NCI-H1436 (cell line): Measurements from ENCODE around the gene FLNC.

Experiments used
- DNase-seq: peaks from one replicate; lab custom pipeline; 2025; lab: John Stamatoyannopoulos, UW

The FLNC gene

GRCh38 chr7:128831178-128831993, 1.2 kb downstream of the FLNC start:
- no peak for DNase-seq

GRCh38 chr7:128831994-128832879, 2.0 kb downstream of the FLNC start:
- no peak for DNase-seq

GRCh38 chr7:128832880-128833147, 2.6 kb downstream of the FLNC start:
- no peak for DNase-seq

- no peak for DNase-seq
Measured at GRCh38 chr7:128833148-128833945, 3.1 kb downstream of the FLNC start.

DNA sequence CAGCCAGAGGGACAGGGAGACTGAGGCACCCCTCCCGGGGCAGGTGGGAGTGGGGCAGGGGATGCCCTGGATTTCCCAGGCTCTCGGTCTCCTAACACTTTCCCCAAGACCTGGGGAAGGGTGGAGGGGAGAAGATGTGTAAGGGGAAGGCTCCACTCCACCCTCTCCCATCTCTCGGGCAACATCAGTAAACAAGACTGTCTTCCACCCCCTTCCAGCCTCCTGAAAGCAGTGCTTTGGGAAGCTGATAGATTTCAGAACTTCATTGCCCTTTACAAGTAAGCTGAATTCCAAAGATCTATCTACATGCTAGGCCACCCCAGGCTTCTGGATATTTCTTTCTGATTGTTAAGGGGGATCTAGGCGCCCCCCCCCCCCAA, 3.7 kb downstream of the FLNC start:
- no peak for DNase-seq

DNA sequence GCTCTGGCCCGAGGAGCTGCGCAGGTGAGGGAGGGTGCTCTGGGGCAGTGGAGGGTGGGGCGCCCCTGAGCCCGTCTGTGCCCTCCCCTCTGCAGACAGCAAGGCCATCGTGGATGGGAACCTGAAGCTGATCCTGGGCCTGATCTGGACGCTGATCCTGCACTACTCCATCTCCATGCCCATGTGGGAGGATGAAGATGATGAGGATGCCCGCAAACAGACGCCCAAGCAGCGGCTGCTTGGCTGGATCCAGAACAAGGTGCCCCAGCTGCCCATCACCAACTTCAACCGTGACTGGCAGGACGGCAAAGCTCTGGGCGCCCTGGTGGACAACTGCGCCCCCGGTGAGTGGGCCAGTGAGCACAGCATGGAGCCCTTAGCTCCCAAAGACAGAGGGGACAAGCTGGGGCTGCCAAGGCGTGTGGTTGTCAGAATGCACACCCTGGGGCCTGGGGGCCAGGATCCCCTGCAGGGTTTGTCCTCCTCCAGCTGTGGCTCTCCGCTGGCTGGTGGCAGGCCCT, 5.1 kb downstream of the FLNC start:
- no peak for DNase-seq

GRCh38 chr7:128835790-128836641, 5.8 kb downstream of the FLNC start:
- DNase-seq = no peak

GRCh38 chr7:128836729-128837348, 6.6 kb downstream of the FLNC start:
- no peak for DNase-seq

DNA sequence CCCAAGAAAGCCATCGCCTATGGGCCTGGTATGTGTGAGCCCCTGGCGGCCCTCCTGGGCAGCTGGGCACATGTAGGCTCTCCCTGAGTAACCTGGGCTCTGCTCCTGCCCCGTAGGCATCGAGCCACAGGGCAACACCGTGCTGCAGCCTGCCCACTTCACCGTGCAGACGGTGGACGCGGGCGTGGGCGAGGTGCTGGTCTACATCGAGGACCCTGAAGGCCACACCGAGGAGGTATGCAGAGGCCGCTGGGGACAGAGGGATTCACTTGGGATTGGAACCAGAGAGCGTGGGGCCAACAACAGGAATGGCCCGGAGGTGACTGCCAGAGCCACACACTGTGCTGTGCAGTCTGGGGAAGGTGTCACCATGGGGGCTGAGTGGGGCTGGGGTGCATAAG, 7.3 kb downstream of the FLNC start:
- DNase-seq = no peak

DNA sequence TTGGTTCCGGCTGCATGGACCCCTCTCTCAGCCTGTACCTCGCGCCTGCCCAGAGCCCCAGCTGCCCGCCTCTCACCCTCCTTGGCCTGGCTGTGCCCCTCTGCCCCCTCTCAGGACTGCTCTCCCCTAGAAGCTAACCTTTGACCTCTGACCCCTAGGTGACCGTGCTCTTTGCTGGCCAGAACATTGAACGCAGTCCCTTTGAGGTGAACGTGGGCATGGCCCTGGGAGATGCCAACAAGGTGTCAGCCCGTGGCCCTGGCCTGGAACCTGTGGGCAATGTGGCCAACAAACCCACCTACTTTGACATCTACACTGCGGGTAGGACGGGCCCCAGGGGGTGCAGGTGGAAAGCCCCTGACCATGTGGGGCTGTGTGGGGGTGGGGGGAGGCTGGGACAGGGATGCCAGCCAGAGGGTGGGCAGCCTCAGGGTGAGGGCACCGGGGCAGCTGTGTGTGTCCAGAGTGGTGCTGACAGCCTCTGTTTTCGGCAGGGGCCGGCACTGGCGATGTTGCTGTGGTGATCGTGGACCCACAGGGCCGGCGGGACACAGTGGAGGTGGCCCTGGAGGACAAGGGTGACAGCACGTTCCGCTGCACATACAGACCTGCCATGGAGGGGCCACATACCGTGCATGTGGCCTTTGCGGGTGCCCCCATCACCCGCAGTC, 8.0 kb downstream of the FLNC start:
- DNase-seq = no peak

DNA sequence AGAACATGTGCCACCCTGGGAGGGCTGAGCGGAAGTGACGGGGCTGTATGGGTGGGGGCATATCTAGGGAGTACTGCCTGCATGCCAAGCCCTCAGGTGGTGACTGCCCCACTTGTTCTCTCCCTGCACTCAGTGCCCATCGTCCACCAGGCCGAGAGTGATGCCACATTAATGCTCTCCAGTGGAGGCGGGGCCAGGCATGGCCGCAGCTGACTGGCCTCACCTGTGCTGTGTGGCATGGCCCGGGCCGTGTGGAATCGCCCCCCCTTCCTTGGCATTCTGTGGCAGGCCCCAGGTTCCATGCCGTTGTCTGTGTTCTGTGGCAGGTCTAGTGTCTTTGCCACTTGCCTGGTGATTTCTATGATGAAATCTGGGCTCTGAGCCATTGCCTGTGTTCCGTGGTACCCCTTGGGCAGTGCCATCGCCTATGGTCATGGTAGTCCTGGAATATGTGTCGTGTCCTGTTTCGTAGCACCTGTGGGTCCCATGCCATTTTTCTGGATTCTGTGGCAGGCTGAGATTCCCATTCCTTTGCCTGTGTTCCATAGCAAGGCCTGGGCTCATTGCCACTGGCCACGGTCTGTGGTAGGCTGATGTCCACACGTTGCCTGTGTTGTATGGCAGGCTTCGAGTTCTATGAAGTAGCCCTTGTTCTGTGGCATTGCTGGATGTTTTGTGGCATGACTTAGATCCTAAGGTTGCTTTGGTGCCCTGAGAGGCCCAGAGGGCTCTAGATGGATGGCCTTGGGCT, 8.9 kb downstream of the FLNC start:
- no peak for DNase-seq

GRCh38 chr7:128839751-128840177, 9.6 kb downstream of the FLNC start:
- no peak for DNase-seq

- DNase-seq = no peak
Measured at GRCh38 chr7:128840326-128841170, 10.3 kb downstream of the FLNC start.

DNA sequence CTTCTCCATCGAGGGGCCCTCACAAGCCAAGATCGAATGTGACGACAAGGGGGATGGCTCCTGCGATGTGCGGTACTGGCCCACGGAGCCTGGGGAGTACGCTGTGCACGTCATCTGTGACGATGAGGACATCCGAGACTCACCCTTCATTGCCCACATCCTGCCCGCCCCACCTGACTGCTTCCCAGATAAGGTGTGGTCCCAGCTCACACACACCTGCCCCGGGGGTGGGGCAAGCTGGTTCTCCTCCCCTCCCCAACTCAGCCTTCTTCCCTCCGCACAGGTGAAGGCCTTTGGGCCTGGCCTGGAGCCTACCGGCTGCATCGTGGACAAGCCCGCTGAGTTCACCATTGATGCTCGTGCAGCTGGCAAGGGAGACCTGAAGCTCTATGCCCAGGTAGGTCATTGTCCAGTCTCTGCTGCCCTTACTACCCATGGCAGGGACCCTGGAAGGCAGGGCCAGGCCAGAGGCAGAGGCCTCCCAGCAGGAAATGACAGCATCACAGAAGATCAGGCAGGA, 11.0 kb downstream of the FLNC start:
- DNase-seq = no peak

DNA sequence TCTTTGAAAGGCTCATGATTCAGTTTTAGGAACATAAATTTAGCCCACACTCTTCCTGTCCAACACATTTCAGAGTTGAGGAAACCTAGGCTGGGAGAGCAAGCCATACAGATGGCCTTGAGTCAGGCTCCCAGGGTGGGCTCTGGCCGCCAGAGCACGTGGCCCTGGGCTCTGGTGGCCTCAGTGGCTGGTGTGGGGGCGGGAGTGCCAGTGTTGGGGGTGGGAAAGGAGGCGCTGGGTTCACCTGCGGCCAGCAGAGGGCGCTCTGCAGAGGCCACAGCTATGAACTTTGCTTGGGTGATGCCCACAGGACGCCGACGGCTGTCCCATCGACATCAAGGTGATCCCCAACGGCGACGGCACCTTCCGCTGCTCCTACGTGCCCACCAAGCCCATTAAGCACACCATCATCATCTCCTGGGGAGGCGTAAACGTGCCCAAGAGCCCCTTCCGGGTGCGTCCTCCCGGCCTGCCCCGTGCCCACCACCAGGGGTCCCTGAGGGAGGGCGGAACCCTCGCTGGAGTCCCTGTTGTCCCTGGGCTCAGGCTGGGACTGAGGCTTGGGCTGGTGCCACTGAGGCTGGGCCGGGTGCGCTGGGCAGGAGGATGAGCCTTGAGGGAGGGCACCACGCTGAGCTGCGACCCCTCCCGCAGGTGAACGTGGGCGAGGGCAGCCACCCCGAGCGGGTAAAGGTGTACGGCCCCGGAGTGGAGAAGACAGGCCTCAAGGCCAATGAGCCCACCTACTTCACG, 11.9 kb downstream of the FLNC start:
- DNase-seq = no peak

GRCh38 chr7:128842674-128843641, 12.8 kb downstream of the FLNC start:
- DNase-seq = no peak
